IMR-90 (cell line): ENCODE results near the gene KRT38. TPM values are rescaled to one million over a fixed set of nuclear protein-coding genes. Genes with fewer than 3 reads are reported as not detected.
A peak's percentile ranks its signal among the peaks of the same experiment; 100 is the strongest.

Experiments used
- ATAC-seq: fragments of 200-7000 bp; cut with Tn5 transposase; 2 replicates; pipeline ENCODE4 v1.9.1; 2020; ENCODE audit warnings: low read depth, mild to moderate bottlenecking, moderate library complexity
- BruUV-seq: library from RNA; stranded (reverse); fragments of 400-500 nt; replicated peaks from 2 replicates; lab custom pipeline; 2021; lab: Mats Ljungman, UMichigan
- CTCF ChIA-PET: fragments of 300-600 bp; formaldehyde crosslinking; extraction: SDS; loops from one replicate; lab custom pipeline; 2021; ENCODE audit warnings: antibody characterized with exemption; lab: Yijun Ruan, JAX
- POLR2A ChIA-PET: fragments of 300-600 bp; sonication (Branson Sonifier 250); formaldehyde crosslinking; loops from one replicate; lab custom pipeline; 2022; ENCODE audit warnings: antibody characterized with exemption; ENCODE audit not compliant: unreplicated experiment; lab: Charles Lee
- DNase-seq: peaks from one replicate; pipeline ENCODE4 v3.0.0; 2013
- H2AFZ ChIP-seq: replicated peaks from 2 replicates; pipeline ENCODE3; 2013; ENCODE audit warnings: low read length, mild to moderate bottlenecking; ENCODE audit not compliant: poor library complexity
- H2AK5ac ChIP-seq: 2 replicates; pipeline ENCODE4 v1.6.1; 2013; ENCODE audit warnings: low read depth, low read length, inconsistent platforms
- H2AK9ac ChIP-seq: replicated peaks from 2 replicates; pipeline ENCODE3; 2013; ENCODE audit warnings: mild to moderate bottlenecking, low read depth, low read length, moderate library complexity; ENCODE audit not compliant: poor library complexity
- H2BK120ac ChIP-seq: 2 replicates; pipeline ENCODE4 v1.6.1; 2013; ENCODE audit warnings: low read depth, low read length, inconsistent platforms
- H2BK15ac ChIP-seq: 3 replicates; pipeline ENCODE4 v1.6.1; 2013; ENCODE audit warnings: low read depth, low read length, inconsistent platforms
- H2BK20ac ChIP-seq: 2 replicates; pipeline ENCODE4 v1.6.1; 2013; ENCODE audit warnings: low read depth, mild to moderate bottlenecking, inconsistent platforms, low read length, moderate library complexity
- H2BK5ac ChIP-seq: 2 replicates; pipeline ENCODE4 v1.6.1; 2013; ENCODE audit warnings: mild to moderate bottlenecking, low read depth, low read length, inconsistent platforms; ENCODE audit not compliant: poor library complexity, severe bottlenecking
- H3K14ac ChIP-seq: replicated peaks from 2 replicates; pipeline ENCODE4 v1.6.1; 2013; ENCODE audit warnings: low read depth, low read length, inconsistent platforms
- H3K18ac ChIP-seq: 2 replicates; pipeline ENCODE4 v1.6.1; 2013; ENCODE audit warnings: low read depth, low read length, control low read depth
- H3K23ac ChIP-seq: 2 replicates; pipeline ENCODE4 v1.6.1; 2013; ENCODE audit warnings: low read depth, low read length, inconsistent platforms
- H3K27ac ChIP-seq: 2 replicates; pipeline ENCODE4 v1.5.1; 2013; ENCODE audit warnings: mild to moderate bottlenecking, control low read depth, low read length; ENCODE audit not compliant: insufficient read depth
- H3K27me3 ChIP-seq: 2 replicates; pipeline ENCODE4 v1.6.1; 2013; ENCODE audit warnings: low read length; ENCODE audit not compliant: control insufficient read depth, insufficient read depth
- H3K36me3 ChIP-seq: 2 replicates; pipeline ENCODE4 v1.6.1; 2013; ENCODE audit warnings: low read length, mixed read lengths; ENCODE audit not compliant: control insufficient read depth, insufficient read depth
- H3K4ac ChIP-seq: 2 replicates; pipeline ENCODE4 v1.6.1; 2013; ENCODE audit warnings: low read depth, low read length, inconsistent platforms
- H3K4me1 ChIP-seq: 2 replicates; pipeline ENCODE4 v1.6.1; 2013; ENCODE audit warnings: low read length, mixed read lengths; ENCODE audit not compliant: control insufficient read depth, insufficient read depth
- H3K4me2 ChIP-seq: 2 replicates; pipeline ENCODE4 v1.6.1; 2013; ENCODE audit warnings: low read depth, mild to moderate bottlenecking, control low read depth, low read length, moderate library complexity
- H3K4me3 ChIP-seq: 2 replicates; pipeline ENCODE4 v1.5.1; 2013; ENCODE audit warnings: low read depth, mild to moderate bottlenecking, control low read depth, low read length, moderate library complexity; ENCODE audit not compliant: insufficient read depth
- H3K56ac ChIP-seq: 2 replicates; pipeline ENCODE4 v1.6.1; 2013; ENCODE audit warnings: low read length, inconsistent platforms; ENCODE audit not compliant: insufficient read depth; ENCODE audit errors: extremely low read depth
- H3K79me1 ChIP-seq, 2 experiments: 2 replicates each; pipeline ENCODE4 v1.6.1; 2013; ENCODE audit warnings: low read length in 2 of 2, inconsistent platforms in 1 of 2, low read depth in 1 of 2
- H3K9ac ChIP-seq: 2 replicates; pipeline ENCODE4 v1.6.1; 2013; ENCODE audit warnings: low read depth, low read length, control low read depth
- H3K9me1 ChIP-seq: 2 replicates; pipeline ENCODE4 v1.6.1; 2013; ENCODE audit warnings: low read length, inconsistent platforms; ENCODE audit not compliant: insufficient read depth
- H3K9me3 ChIP-seq: 2 replicates; pipeline ENCODE4 v1.6.1; 2013; ENCODE audit warnings: low read length; ENCODE audit not compliant: control insufficient read depth, insufficient read depth
- H4K20me1 ChIP-seq: 2 replicates; pipeline ENCODE4 v1.6.1; 2013; ENCODE audit warnings: low read length, inconsistent platforms; ENCODE audit not compliant: insufficient read depth
- H4K5ac ChIP-seq: 2 replicates; pipeline ENCODE4 v1.6.1; 2013; ENCODE audit warnings: mild to moderate bottlenecking, low read depth, low read length, control low read depth
- H4K8ac ChIP-seq, 2 experiments: 2 replicates each; pipeline ENCODE4 v1.6.1; 2013; ENCODE audit warnings: low read depth in 2 of 2, low read length in 2 of 2, control low read depth in 1 of 2, inconsistent platforms in 1 of 2
- H4K91ac ChIP-seq: 2 replicates; pipeline ENCODE4 v1.6.1; 2013; ENCODE audit warnings: low read depth, low read length, inconsistent platforms; ENCODE audit not compliant: insufficient read depth
- CEBPB ChIP-seq: IDR thresholded peaks from 2 replicates; pipeline ENCODE4 v1.6.1; 2012; ENCODE audit warnings: low read depth, low read length, improper control_type of control experiment
- WGBS, 2 experiments: methylation state at CpG; one replicate each; pipeline versions ENCODE4 v1.1.5 to v1.1.7; 2013; ENCODE audit warnings: missing lambda C conversion rate in 2 of 2; ENCODE audit not compliant: insufficient read length in 1 of 2; ENCODE audit errors: extremely low coverage in 2 of 2; 5-methylcytosine and 5-hydroxymethylcytosine counted together
- dilution Hi-C: fragments of 300-500 bp; cut with HindIII; formaldehyde crosslinking; loops from one replicate; pipeline ENCODE4 v1.14.3; 2018; ENCODE audit warnings: low sequenced_read_pairs; ENCODE audit not compliant: unreplicated experiment
- in situ Hi-C: fragments of 300-500 bp; cut with MboI; formaldehyde crosslinking; loops from 3 replicates; pipeline ENCODE4 v1.14.3; 2019; ENCODE audit warnings: low sequenced_read_pairs, inconsistent platforms, mixed read lengths
- intact Hi-C: fragments of 100-400 bp; cut with micrococcal nuclease; formaldehyde crosslinking; loops from 2 replicates; pipeline ENCODE4 v1.10.0; 2022
- polyA plus RNA-seq, 3 experiments: library from polyadenylated mRNA; depleted of rRNA; stranded (reverse); fragments of >200 nt; gene quantifications; 2 replicates each; pipeline ENCODE4 v1.2.3, GENCODE V29; 2012; ENCODE audit warnings: low replicate concordance in 1 of 3
- total RNA-seq: library from RNA; depleted of rRNA; stranded (reverse); fragments of >200 nt; gene quantifications from 2 replicates; pipeline ENCODE4 v1.2.3, GENCODE V29; 2012
- TF ChIP-seq, protein P1 (sequence below): fragments of 150-350 bp; IDR thresholded peaks from 2 replicates; pipeline ENCODE4 v1.6.1; 2017; ENCODE audit warnings: mild to moderate bottlenecking, antibody characterized with exemption, low read length, low read depth

The KRT38 gene
- total and polyA plus RNA-seq, 2 of the 4 experiments (the other 2 are of a cell fraction) = 0.09 TPM; not detected in 1

DNA sequence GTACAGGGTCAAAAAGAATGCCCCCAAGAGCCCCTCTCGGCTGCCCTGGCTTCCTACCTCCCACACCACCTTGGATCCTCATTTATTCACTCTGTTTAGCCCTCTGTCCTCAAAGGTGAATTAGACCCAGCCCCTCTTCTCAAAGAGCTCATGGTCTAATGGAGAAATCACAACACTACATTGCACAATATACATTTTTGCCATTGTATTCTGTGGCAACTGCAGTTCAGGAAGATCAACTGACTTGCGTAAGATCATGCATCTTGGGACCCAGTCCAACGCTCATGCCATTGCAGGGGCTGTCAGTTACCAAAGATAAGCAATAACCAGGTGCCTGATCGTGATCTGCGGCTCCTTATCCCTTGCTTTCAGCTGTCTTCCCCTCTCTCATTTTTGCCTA is 1.4 kb downstream of the KRT38 start:
- 51% methylated on average over 3 of the region's 5 CpGs; no CpG with 5 or more reads in 1 of the 2 experiments for WGBS, 2 experiments
- Histone ChIP-seq H4K5ac (no peak overlapping the region), H4K20me1 (no peaks in the 10 kb centered on the region), H2AK9ac (no peak overlapping the region), H2BK15ac (no peak overlapping the region), H2BK5ac (no peak overlapping the region), H3K4ac (no peak overlapping the region), H3K4me3 (no peak overlapping the region), H3K36me3 (no peaks in the 10 kb centered on the region), H4K91ac (no peak overlapping the region), H3K27me3 (peaks cover 3% of the 10 kb centered on the region; the same call in 1 of the 2 replicates), H2AK5ac (no peak overlapping the region), H3K23ac (no peak overlapping the region), H2BK120ac (no peak overlapping the region), H3K4me1 (peaks cover 8% of the 10 kb centered on the region), H3K56ac (no peak overlapping the region), H2AFZ (no peak overlapping the region), H3K27ac (no peak overlapping the region), H3K9ac (no peak overlapping the region), H4K8ac (no peak overlapping the region), H3K9me1 (peaks cover 5% of the 10 kb centered on the region), H3K18ac (no peak overlapping the region), H2BK20ac (no peak overlapping the region), H3K9me3 (no peaks in the 10 kb centered on the region), H3K79me1 (no peaks in the 10 kb centered on the region), H3K4me2 (no peak overlapping the region), H3K14ac (no peak overlapping the region)
- dilution Hi-C loops (no loop called here), in situ Hi-C loops (no loop called here), intact Hi-C loops (no loop called here)
- ChIA-PET POLR2A (no interaction called here), CTCF (no interaction called here)
- no TSS peak for BruUV-seq
- TF ChIP-seq CEBPB = peak; percentile 93
- TF ChIP-seq, protein P1, sequence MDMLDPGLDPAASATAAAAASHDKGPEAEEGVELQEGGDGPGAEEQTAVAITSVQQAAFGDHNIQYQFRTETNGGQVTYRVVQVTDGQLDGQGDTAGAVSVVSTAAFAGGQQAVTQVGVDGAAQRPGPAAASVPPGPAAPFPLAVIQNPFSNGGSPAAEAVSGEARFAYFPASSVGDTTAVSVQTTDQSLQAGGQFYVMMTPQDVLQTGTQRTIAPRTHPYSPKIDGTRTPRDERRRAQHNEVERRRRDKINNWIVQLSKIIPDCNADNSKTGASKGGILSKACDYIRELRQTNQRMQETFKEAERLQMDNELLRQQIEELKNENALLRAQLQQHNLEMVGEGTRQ = no peak
- ATAC-seq (peak; percentile 22; the same call in 1 of the 2 replicates), DNase-seq (peak; percentile 44)
